ENCODE data around the gene CCT6B.

DNA sequence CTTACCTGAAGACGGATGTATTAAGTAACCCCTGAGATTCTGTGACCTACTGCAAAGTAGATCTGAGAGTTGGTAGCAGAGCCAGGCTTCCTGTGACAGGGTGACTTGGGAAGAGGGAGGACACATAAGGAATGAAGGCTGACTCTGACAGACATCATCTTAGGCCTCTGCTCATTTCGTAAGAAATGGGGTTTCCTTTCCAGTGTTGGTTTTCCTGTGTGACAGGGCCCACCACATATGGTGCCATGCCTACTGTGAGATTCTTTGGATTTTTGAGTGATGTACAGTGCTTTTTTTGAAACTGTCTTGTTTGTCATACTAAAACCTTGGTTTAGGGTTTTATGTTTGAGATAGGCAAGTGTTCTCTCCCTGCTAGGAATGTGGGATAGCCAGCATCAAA is 31.8 kb upstream of the CCT6B start:
- TF ChIP-seq POLR2A (IDR thresholded peaks at IDR 0.05) (no peak), CTCF (IDR thresholded peaks at IDR 0.05) (no peak)
